ENCODE data around the gene S100B. TPM values are rescaled to one million over a fixed set of nuclear protein-coding genes. Genes with fewer than 3 reads are reported as not detected.

Gene S100B
- total and polyA plus RNA-seq, 8 donors: 1.8 to 18.4 (median 7.0) TPM; not detected in 1

- H3K9me3 ChIP-seq: peaks cover 0 to 13% (median 8%) of the 10 kb centered on the region in 4 donors
- 85 to 93% (median 86%) methylated on average over 2 of the region's 2 CpGs for WGBS, 5 donors
- peaks cover 0 to 23% (median 4%) of the 10 kb centered on the region in 3 donors for H3K27me3 ChIP-seq
- H3K36me3 ChIP-seq: no peaks in the 10 kb centered on the region
- peaks cover 0 to 25% (median 0%) of the 10 kb centered on the region in 4 donors for H3K4me1 ChIP-seq
- H3K4me3 ChIP-seq: no peak overlapping the region
- intact Hi-C loops (cut with DNase I; ENCODE audit: low total_unique reads): no loop called here
- no peak for DNase-seq
- H3K27ac ChIP-seq: no peak overlapping the region
- TF ChIP-seq POLR2A (IDR thresholded peaks at IDR 0.05) (no peak), POLR2AphosphoS5 (IDR thresholded peaks at IDR 0.05) (no peak), EP300 (IDR thresholded peaks at IDR 0.05) (no peak)
- TF ChIP-seq, protein P1, sequence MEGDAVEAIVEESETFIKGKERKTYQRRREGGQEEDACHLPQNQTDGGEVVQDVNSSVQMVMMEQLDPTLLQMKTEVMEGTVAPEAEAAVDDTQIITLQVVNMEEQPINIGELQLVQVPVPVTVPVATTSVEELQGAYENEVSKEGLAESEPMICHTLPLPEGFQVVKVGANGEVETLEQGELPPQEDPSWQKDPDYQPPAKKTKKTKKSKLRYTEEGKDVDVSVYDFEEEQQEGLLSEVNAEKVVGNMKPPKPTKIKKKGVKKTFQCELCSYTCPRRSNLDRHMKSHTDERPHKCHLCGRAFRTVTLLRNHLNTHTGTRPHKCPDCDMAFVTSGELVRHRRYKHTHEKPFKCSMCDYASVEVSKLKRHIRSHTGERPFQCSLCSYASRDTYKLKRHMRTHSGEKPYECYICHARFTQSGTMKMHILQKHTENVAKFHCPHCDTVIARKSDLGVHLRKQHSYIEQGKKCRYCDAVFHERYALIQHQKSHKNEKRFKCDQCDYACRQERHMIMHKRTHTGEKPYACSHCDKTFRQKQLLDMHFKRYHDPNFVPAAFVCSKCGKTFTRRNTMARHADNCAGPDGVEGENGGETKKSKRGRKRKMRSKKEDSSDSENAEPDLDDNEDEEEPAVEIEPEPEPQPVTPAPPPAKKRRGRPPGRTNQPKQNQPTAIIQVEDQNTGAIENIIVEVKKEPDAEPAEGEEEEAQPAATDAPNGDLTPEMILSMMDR (IDR thresholded peaks at IDR 0.05): no peak
These were observed 2.8 kb upstream of the S100B start for GRCh38 chr21:46607636-46608035.

- peak overlapping the region in 3 of 5 donors; percentile 21 to 36 (median 27) for H3K27ac ChIP-seq
- intact Hi-C loops (cut with DNase I; ENCODE audit: low total_unique reads): no loop called here
- 61 to 80% (median 72%) methylated on average over 3 to 7 of the region's 7 CpGs for WGBS, 5 donors
These were observed 1.5 kb upstream of the S100B start for GRCh38 chr21:46606427-46606813.

DNA sequence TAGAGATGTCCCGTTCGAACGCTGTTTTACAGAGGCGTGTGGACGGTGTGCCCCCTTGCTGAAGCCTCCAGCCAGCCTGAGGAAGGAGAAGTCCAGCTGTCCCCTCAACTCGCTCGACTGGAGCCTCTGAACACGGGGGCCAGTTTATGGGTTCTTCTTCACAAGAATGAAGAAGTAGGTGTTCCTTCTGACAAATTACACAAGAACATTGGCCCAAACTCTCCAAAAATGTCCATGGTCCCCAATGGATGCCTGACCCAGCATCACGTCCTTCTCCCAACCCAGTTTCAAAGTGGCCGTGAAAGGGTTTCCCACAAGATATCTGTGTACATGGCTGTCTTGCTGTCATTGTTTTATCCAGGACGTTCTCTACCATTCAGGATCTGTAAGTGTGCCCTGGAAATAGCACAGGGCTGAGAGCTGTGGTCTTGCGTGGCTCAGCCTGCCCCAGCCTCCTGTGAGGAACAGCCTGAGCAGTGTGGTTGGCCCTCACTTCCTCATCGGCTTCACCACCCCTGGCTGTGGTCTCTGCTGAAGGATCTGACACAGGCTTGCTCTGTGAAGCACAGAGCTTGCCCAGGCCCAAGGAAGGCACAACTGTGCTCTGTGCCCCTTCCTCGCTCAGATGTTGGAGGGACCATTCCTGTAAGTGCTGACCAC is 1.0 kb upstream of the S100B start:
- Histone ChIP-seq H3K4me1 (peaks cover 0 to 40% (median 0%) of the 10 kb centered on the region in 4 donors), H3K36me3 (no peaks in the 10 kb centered on the region), H3K4me3 (no peak overlapping the region), H3K27ac (peak overlapping the region in 4 of 5 donors; percentile 21 to 36 (median 27)), H3K9me3 (peaks cover 0 to 10% (median 5%) of the 10 kb centered on the region in 4 donors), H3K27me3 (peaks cover 0 to 23% (median 4%) of the 10 kb centered on the region in 3 donors)
- WGBS, 5 donors: 72 to 80% (median 75%) methylated on average over 14 of the region's 14 CpGs
- DNase-seq: peak; percentile 45 to 58
- intact Hi-C loops (cut with DNase I; ENCODE audit: low total_unique reads): no loop called here
- TF ChIP-seq, protein P1 (IDR thresholded peaks at IDR 0.05): no peak
- TF ChIP-seq POLR2A (IDR thresholded peaks at IDR 0.05): no peak
- TF ChIP-seq POLR2AphosphoS5 (IDR thresholded peaks at IDR 0.05): no peak
- TF ChIP-seq EP300 (IDR thresholded peaks at IDR 0.05): no peak

More at GRCh38 chr21:46606427-46606813, 1.5 kb upstream of the S100B start:
- Histone ChIP-seq H3K4me3 (no peak overlapping the region), H3K36me3 (no peaks in the 10 kb centered on the region), H3K27me3 (peaks cover 0 to 23% (median 4%) of the 10 kb centered on the region in 3 donors), H3K4me1 (peaks cover 0 to 35% (median 0%) of the 10 kb centered on the region in 4 donors), H3K9me3 (peaks cover 0 to 13% (median 8%) of the 10 kb centered on the region in 4 donors)
- TF ChIP-seq, protein P1 (IDR thresholded peaks at IDR 0.05): no peak
- no peak for TF ChIP-seq POLR2AphosphoS5 (IDR thresholded peaks at IDR 0.05)
- TF ChIP-seq POLR2A (IDR thresholded peaks at IDR 0.05): no peak
- no peak for TF ChIP-seq EP300 (IDR thresholded peaks at IDR 0.05)
- DNase-seq: no peak

GRCh38 chr21:46604329-46604974 is 430 bp downstream of the S100B start:
- peaks cover 0 to 18% (median 0%) of the 10 kb centered on the region in 3 donors for H3K27me3 ChIP-seq
- H3K36me3 ChIP-seq: no peaks in the 10 kb centered on the region
- intact Hi-C loops (cut with DNase I; ENCODE audit: low total_unique reads): no loop called here
- DNase-seq: no peak
- peaks cover 0 to 53% (median 3%) of the 10 kb centered on the region in 4 donors for H3K4me1 ChIP-seq
- no peak overlapping the region for H3K4me3 ChIP-seq
- WGBS, 5 donors: 72 to 78% (median 76%) methylated on average over 9 of the region's 9 CpGs
- no peaks in the 10 kb centered on the region for H3K9me3 ChIP-seq
- H3K27ac ChIP-seq: peak overlapping the region in 1 of 5 donors; percentile 36
- no peak for TF ChIP-seq POLR2A (IDR thresholded peaks at IDR 0.05)
- TF ChIP-seq POLR2AphosphoS5 (IDR thresholded peaks at IDR 0.05): no peak
- TF ChIP-seq EP300 (IDR thresholded peaks at IDR 0.05): no peak
- TF ChIP-seq, protein P1 (IDR thresholded peaks at IDR 0.05): no peak

All from stomach (tissue), 9 donors.